ENCODE results near the gene MYMX. TPM values are rescaled to one million over a fixed set of nuclear protein-coding genes. Genes with fewer than 3 reads are reported as not detected.

The MYMX gene
- total and polyA plus RNA-seq, 2 of the 13 experiments (the other 11 are each of a cell fraction or from before 2014, with no cell fraction given): not detected

DNA sequence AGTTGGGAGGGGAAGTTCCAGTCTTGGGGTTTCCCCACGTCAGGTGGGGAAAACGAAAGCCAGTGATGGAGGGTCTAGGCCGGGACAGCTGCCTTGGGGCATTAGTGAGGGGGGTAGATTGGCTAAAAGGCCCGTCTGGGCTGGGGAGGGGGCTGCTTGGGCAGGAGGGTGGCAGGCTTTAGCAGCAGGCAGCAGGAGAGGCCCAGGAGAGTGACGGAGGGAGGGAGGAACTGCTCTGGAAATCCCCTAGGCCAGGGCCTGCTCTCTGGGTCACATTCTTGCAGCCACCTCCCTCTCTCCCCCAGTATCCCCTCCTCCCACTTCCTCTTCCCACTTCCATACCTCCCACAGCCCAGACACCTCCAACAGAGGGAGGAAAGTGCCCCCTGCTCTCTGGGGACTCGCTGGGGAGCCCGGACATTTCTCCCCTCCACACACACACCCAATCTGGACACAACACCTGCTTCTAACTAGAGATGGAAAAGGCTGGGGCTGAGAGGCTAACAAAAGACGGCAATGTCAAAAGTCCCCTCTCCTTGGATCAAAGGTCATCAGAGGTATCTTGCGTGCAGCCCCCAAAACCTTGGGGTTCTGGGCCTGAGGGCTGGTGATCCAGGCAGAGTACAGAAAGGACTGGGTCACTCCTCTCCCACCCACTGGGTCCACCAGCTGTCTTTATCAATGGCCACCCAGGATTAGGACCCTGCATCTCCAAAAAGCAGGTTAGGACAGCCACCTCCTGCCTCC lies 46.8 kb downstream of the MYMX start (continued):
- TF ChIP-seq ZNF441 (CRISPR knock-in tag; IDR thresholded peaks at IDR 0.05; ENCODE audit: borderline replicate concordance) (no peak), ZFX (CRISPR knock-in tag; IDR thresholded peaks at IDR 0.05; ENCODE audit: low read depth) (peak; percentile 80), NAIF1 (CRISPR knock-in tag; IDR thresholded peaks at IDR 0.05; ENCODE audit: borderline replicate concordance) (no peak), TEAD3 (CRISPR knock-in tag; optimal IDR thresholded peaks at IDR 0.05; ENCODE audit: borderline replicate concordance) (peak; percentile 79), SMAD9 (CRISPR knock-in tag; IDR thresholded peaks at IDR 0.05) (0 out of 2 replicates have a peak, but pooled peaks have one; percentile 66), AGO2 (optimal IDR thresholded peaks at IDR 0.05; ENCODE audit: low read depth, low read length) (no peak), ZIK1 (CRISPR knock-in tag; IDR thresholded peaks at IDR 0.05; ENCODE audit: borderline replicate concordance, low read depth) (no peak), ZMAT3 (CRISPR knock-in tag; conservative IDR thresholded peaks at IDR 0.05) (0 out of 2 replicates have a peak, but pooled peaks have one; percentile 39), SP5 (CRISPR knock-in tag; IDR thresholded peaks at IDR 0.05; ENCODE audit: borderline replicate concordance, low read depth) (peak; percentile 35; the same call in 1 of the 2 replicates), ZNF788 (CRISPR knock-in tag; IDR thresholded peaks at IDR 0.05; ENCODE audit: borderline replicate concordance) (peak; percentile 67; the same call in 1 of the 2 replicates), YY1 (IDR thresholded peaks at IDR 0.05; ENCODE audit: insufficient read depth, insufficient replicate concordance, low read depth, low read length) (peak; percentile 7), ZNF672 (CRISPR knock-in tag; IDR thresholded peaks at IDR 0.05) (no peak), ZNF616 (CRISPR knock-in tag; IDR thresholded peaks at IDR 0.05; ENCODE audit: low read depth) (no peak), SRSF4 (IDR thresholded peaks at IDR 0.05; ENCODE audit: low read depth, low read length, poor library complexity, severe bottlenecking) (no peak), YEATS4 (CRISPR knock-in tag; IDR thresholded peaks at IDR 0.05; ENCODE audit: borderline replicate concordance) (0 out of 2 replicates have a peak, but pooled peaks have one; percentile 37), ZNF570 (CRISPR knock-in tag; IDR thresholded peaks at IDR 0.05; ENCODE audit: borderline replicate concordance) (no peak)
- TF ChIP-seq, protein P1, sequence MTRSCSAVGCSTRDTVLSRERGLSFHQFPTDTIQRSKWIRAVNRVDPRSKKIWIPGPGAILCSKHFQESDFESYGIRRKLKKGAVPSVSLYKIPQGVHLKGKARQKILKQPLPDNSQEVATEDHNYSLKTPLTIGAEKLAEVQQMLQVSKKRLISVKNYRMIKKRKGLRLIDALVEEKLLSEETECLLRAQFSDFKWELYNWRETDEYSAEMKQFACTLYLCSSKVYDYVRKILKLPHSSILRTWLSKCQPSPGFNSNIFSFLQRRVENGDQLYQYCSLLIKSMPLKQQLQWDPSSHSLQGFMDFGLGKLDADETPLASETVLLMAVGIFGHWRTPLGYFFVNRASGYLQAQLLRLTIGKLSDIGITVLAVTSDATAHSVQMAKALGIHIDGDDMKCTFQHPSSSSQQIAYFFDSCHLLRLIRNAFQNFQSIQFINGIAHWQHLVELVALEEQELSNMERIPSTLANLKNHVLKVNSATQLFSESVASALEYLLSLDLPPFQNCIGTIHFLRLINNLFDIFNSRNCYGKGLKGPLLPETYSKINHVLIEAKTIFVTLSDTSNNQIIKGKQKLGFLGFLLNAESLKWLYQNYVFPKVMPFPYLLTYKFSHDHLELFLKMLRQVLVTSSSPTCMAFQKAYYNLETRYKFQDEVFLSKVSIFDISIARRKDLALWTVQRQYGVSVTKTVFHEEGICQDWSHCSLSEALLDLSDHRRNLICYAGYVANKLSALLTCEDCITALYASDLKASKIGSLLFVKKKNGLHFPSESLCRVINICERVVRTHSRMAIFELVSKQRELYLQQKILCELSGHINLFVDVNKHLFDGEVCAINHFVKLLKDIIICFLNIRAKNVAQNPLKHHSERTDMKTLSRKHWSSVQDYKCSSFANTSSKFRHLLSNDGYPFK (CRISPR knock-in tag; IDR thresholded peaks at IDR 0.05; ENCODE audit: borderline replicate concordance): no peak
- TF ChIP-seq, protein P2, sequence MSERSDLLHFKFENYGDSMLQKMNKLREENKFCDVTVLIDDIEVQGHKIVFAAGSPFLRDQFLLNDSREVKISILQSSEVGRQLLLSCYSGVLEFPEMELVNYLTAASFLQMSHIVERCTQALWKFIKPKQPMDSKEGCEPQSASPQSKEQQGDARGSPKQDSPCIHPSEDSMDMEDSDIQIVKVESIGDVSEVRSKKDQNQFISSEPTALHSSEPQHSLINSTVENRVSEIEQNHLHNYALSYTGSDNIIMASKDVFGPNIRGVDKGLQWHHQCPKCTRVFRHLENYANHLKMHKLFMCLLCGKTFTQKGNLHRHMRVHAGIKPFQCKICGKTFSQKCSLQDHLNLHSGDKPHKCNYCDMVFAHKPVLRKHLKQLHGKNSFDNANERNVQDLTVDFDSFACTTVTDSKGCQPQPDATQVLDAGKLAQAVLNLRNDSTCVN (CRISPR knock-in tag; IDR thresholded peaks at IDR 0.05; ENCODE audit: borderline replicate concordance): 0 out of 2 replicates have a peak, but pooled peaks have one; percentile 9
- TF ChIP-seq, protein P3, sequence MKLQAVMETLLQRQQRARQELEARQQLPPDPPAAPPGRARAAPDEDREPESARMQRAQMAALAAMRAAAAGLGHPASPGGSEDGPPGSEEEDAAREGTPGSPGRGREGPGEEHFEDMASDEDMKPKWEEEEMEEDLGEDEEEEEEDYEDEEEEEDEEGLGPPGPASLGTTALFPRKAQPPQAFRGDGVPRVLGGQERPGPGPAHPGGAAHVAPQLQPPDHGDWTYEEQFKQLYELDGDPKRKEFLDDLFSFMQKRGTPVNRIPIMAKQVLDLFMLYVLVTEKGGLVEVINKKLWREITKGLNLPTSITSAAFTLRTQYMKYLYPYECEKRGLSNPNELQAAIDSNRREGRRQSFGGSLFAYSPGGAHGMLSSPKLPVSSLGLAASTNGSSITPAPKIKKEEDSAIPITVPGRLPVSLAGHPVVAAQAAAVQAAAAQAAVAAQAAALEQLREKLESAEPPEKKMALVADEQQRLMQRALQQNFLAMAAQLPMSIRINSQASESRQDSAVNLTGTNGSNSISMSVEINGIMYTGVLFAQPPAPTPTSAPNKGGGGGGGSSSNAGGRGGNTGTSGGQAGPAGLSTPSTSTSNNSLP (IDR thresholded peaks at IDR 0.05; ENCODE audit: low read depth, low read length): no peak
- TF ChIP-seq, protein P4, sequence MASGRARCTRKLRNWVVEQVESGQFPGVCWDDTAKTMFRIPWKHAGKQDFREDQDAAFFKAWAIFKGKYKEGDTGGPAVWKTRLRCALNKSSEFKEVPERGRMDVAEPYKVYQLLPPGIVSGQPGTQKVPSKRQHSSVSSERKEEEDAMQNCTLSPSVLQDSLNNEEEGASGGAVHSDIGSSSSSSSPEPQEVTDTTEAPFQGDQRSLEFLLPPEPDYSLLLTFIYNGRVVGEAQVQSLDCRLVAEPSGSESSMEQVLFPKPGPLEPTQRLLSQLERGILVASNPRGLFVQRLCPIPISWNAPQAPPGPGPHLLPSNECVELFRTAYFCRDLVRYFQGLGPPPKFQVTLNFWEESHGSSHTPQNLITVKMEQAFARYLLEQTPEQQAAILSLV (CRISPR knock-in tag; IDR thresholded peaks at IDR 0.05; ENCODE audit: borderline replicate concordance): 0 out of 2 replicates have a peak, but pooled peaks have one; percentile 33
